T47D (cell line): ENCODE data around the gene SEMA3F.

Source experiments
- DNase-seq, 2 experiments: peaks; one replicate each; pipeline versions ENCODE4 v3.0.0 to v3.0.0-alpha.2; 2011 to 2012; ENCODE audit warnings: low read depth in 1 of 2, low spot score in 1 of 2
- JUND ChIP-seq: IDR thresholded peaks from 2 replicates; pipeline ENCODE4 v1.6.1; 2012; ENCODE audit warnings: low read depth
- in situ Hi-C: cut with HindIII; loops from 2 replicates; pipeline ENCODE4 v1.10.0; 2016; ENCODE audit warnings: low sequenced_read_pairs, low pct_unique_long_range_greater_than_20kb

Gene SEMA3F

GRCh38 chr3:50186096-50186495 lies 31.0 kb downstream of the SEMA3F start:
- TF ChIP-seq JUND: no peak
- DNase-seq: no peak
- in situ Hi-C loops: no loop called here

- in situ Hi-C loops: no loop called here
- no peak for TF ChIP-seq JUND
- DNase-seq: no peak
These were observed 32.6 kb downstream of the SEMA3F start for GRCh38 chr3:50187750-50188149.

GRCh38 chr3:50189274-50189673 lies 34.1 kb downstream of the SEMA3F start:
- in situ Hi-C loops: no loop called here
- peak; percentile 59 to 84 for DNase-seq
- TF ChIP-seq JUND: no peak

GRCh38 chr3:50189989-50190388 lies 34.9 kb downstream of the SEMA3F start:
- no peak for DNase-seq
- in situ Hi-C loops: no loop called here
- TF ChIP-seq JUND: no peak

- in situ Hi-C loops: no loop called here
- no peak for DNase-seq
- TF ChIP-seq JUND: no peak
These were observed 36.0 kb downstream of the SEMA3F start, which contains the start of gene GNAT1 for GRCh38 chr3:50190936-50191660. Gene GNAT1 (plus strand): TSS chr3:50191610. CDS start chr3:50191726, 116 bp downstream.

GRCh38 chr3:50192124-50192523 lies 37.0 kb downstream of the SEMA3F start:
- DNase-seq: no peak
- in situ Hi-C loops: no loop called here
- TF ChIP-seq JUND: no peak

- peak; percentile 66 to 91 for DNase-seq
- in situ Hi-C loops: no loop called here
- TF ChIP-seq JUND: no peak
These were observed 37.6 kb downstream of the SEMA3F start for GRCh38 chr3:50192689-50193141.

- no peak for TF ChIP-seq JUND
- in situ Hi-C loops: no loop called here
These were observed 38.2 kb downstream of the SEMA3F start for GRCh38 chr3:50193286-50193685.

GRCh38 chr3:50193746-50194127 lies 38.6 kb downstream of the SEMA3F start:
- in situ Hi-C loops: no loop called here
- DNase-seq: no peak
- no peak for TF ChIP-seq JUND

More at GRCh38 chr3:50193286-50193685, 38.2 kb downstream of the SEMA3F start:
- no peak for DNase-seq

GRCh38 chr3:50194128-50194902 lies 39.2 kb downstream of the SEMA3F start:
- peak in 1 of 2 experiments; percentile 28 for DNase-seq
- in situ Hi-C loops: no loop called here
- TF ChIP-seq JUND: no peak

GRCh38 chr3:50194903-50195500 lies 39.9 kb downstream of the SEMA3F start:
- no peak for TF ChIP-seq JUND
- in situ Hi-C loops: no loop called here
- peak in 1 of 2 experiments; percentile 48 for DNase-seq

GRCh38 chr3:50195501-50196252 lies 40.6 kb downstream of the SEMA3F start:
- TF ChIP-seq JUND: no peak
- in situ Hi-C loops: no loop called here
- DNase-seq: no peak
